Measurements from ENCODE around the gene LRWD1. TPM values are rescaled to one million over a fixed set of nuclear protein-coding genes. Genes with fewer than 3 reads are reported as not detected.

The LRWD1 gene
- 10 to 100 TPM; 12.7 to 17.6 (median 13.3) TPM for total RNA-seq
- long read RNA-seq, donor 1, transcript LRWD1-201 (15 exons, 2,215 nt): major isoform, 19 of 27 reads
- long read RNA-seq, donor 1, partial matches to known transcripts: 4 of 27 reads
- long read RNA-seq, donor 1, other reads (novel, unspliced or antisense): 4 of 27 reads
- long read RNA-seq, donor 2, transcript LRWD1-201 (15 exons, 2,215 nt): major isoform, 10 of 16 reads
- long read RNA-seq, donor 2, partial matches to known transcripts: 1 of 16 reads
- long read RNA-seq, donor 2, other reads (novel, unspliced or antisense): 5 of 16 reads

GRCh38 chr7:102464577-102465280, at the start of gene LRWD1, which contains the start of gene ALKBH4:
Gene LRWD1 (plus strand): TSS chr7:102464984. CDS start chr7:102465081, 97 bp downstream.
Gene ALKBH4 (minus strand): TSS chr7:102464863. CDS start chr7:102464836, 27 bp downstream.
- Histone ChIP-seq H3K36me3 (ENCODE audit: low read depth) (no peaks in the 10 kb centered on the region), H3K4me3 (peak within 1 kb of the TSS; percentile 74), H3K9me3 (no peaks in the 10 kb centered on the region), H3K4me1 (ENCODE audit: low read depth) (peaks cover 10% of the 10 kb centered on the region)
- intact Hi-C loops (cut with DNase I, micrococcal nuclease): no loop called here
- DNase-seq: peak; percentile 95 to 97 (median 96)
- TF ChIP-seq CTCF (IDR thresholded peaks at IDR 0.05): peak; percentile 7
- peak; percentile 98 for ATAC-seq

- no peaks in the 10 kb centered on the region for H3K9me3 ChIP-seq
- DNase-seq: peak in 1 of 3 donors; percentile 79
- TF ChIP-seq CTCF (IDR thresholded peaks at IDR 0.05): no peak
- no peak overlapping the region for H3K4me3 ChIP-seq
- no peaks in the 10 kb centered on the region for H3K36me3 ChIP-seq (ENCODE audit: low read depth)
- ATAC-seq: peak; percentile 75
- intact Hi-C loops (cut with DNase I, micrococcal nuclease): no loop called here
- H3K4me1 ChIP-seq (ENCODE audit: low read depth): peaks cover 5% of the 10 kb centered on the region
Observed at GRCh38 chr7:102415685-102416225, 49.0 kb upstream of the LRWD1 start.

- ATAC-seq (no peak), DNase-seq (no peak)
- Histone ChIP-seq H3K36me3 (ENCODE audit: low read depth) (peaks cover 3% of the 10 kb centered on the region), H3K9me3 (no peaks in the 10 kb centered on the region), H3K4me3 (no peak overlapping the region), H3K4me1 (ENCODE audit: low read depth) (peaks cover 5% of the 10 kb centered on the region)
- TF ChIP-seq CTCF (IDR thresholded peaks at IDR 0.05): no peak
- intact Hi-C loops (cut with DNase I, micrococcal nuclease): no loop called here
Observed at GRCh38 chr7:102416406-102416805, 48.4 kb upstream of the LRWD1 start.

- peaks cover 5% of the 10 kb centered on the region for H3K4me1 ChIP-seq (ENCODE audit: low read depth)
- ATAC-seq (peak; percentile 30), DNase-seq (no peak)
- H3K36me3 ChIP-seq (ENCODE audit: low read depth): peaks cover 3% of the 10 kb centered on the region
- intact Hi-C loops (cut with DNase I, micrococcal nuclease): no loop called here
- TF ChIP-seq CTCF (IDR thresholded peaks at IDR 0.05): no peak
- no peaks in the 10 kb centered on the region for H3K9me3 ChIP-seq
- no peak overlapping the region for H3K4me3 ChIP-seq
Observed at GRCh38 chr7:102417105-102417504, 47.7 kb upstream of the LRWD1 start.

GRCh38 chr7:102418592-102418991, 46.2 kb upstream of the LRWD1 start:
- H3K36me3 ChIP-seq (ENCODE audit: low read depth): peaks cover 3% of the 10 kb centered on the region

More at GRCh38 chr7:102418592-102418991, 46.2 kb upstream of the LRWD1 start:
- intact Hi-C loops (cut with DNase I, micrococcal nuclease): no loop called here
- ATAC-seq (no peak), DNase-seq (no peak)
- no peak overlapping the region for H3K4me3 ChIP-seq
- H3K9me3 ChIP-seq: no peaks in the 10 kb centered on the region
- TF ChIP-seq CTCF (IDR thresholded peaks at IDR 0.05): no peak
- H3K4me1 ChIP-seq (ENCODE audit: low read depth): peaks cover 5% of the 10 kb centered on the region
